ENCODE measurements around the gene TMEM35B. TPM values are rescaled to one million over a fixed set of nuclear protein-coding genes. Genes with fewer than 3 reads are reported as not detected.

Gene TMEM35B
- total RNA-seq, 4 donors from 2014 or later = 44.3 to 67.5 (median 55.2) TPM

DNA sequence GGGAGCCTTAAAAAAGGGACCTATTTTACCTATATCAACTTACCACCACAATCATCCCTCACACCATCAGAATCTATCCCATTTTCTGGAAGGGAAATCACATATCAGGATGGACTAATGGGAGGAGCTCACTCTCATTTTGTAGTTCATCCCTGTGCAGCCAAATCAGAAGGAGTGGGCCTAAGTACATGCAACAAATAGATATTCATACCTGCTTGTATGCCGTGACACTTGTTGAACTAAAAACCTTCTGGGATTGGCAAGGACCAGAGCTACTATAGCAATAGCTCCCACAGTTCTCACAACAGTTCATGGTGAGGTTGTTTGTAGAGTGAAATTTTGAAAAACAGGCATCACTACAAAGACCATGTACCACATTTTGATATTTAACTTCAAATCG, 29.3 kb upstream of the TMEM35B start:
- TF ChIP-seq, protein P1, sequence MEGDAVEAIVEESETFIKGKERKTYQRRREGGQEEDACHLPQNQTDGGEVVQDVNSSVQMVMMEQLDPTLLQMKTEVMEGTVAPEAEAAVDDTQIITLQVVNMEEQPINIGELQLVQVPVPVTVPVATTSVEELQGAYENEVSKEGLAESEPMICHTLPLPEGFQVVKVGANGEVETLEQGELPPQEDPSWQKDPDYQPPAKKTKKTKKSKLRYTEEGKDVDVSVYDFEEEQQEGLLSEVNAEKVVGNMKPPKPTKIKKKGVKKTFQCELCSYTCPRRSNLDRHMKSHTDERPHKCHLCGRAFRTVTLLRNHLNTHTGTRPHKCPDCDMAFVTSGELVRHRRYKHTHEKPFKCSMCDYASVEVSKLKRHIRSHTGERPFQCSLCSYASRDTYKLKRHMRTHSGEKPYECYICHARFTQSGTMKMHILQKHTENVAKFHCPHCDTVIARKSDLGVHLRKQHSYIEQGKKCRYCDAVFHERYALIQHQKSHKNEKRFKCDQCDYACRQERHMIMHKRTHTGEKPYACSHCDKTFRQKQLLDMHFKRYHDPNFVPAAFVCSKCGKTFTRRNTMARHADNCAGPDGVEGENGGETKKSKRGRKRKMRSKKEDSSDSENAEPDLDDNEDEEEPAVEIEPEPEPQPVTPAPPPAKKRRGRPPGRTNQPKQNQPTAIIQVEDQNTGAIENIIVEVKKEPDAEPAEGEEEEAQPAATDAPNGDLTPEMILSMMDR (IDR thresholded peaks at IDR 0.05; ENCODE audit: low read depth) = no peak

DNA sequence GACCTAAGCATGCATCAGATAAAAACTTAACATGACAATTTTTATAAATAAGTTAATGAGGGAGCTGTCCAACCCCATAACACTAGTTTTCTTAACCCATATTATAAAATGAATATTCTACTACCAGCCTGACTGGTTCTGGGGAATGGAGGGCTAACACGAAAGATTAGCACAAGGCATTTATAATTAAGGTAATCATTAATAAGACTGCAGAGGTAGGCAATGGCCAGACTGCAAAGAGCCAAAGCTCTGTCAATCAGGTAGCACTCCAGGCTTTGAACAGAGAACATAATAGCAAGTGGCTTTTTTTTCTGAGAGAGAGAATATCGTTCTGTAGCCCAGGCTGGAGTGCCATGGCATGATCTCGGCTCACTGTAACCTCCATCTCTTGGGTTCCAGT, 20.6 kb upstream of the TMEM35B start:
- TF ChIP-seq, protein P1 (IDR thresholded peaks at IDR 0.05; ENCODE audit: low read depth) = no peak

DNA sequence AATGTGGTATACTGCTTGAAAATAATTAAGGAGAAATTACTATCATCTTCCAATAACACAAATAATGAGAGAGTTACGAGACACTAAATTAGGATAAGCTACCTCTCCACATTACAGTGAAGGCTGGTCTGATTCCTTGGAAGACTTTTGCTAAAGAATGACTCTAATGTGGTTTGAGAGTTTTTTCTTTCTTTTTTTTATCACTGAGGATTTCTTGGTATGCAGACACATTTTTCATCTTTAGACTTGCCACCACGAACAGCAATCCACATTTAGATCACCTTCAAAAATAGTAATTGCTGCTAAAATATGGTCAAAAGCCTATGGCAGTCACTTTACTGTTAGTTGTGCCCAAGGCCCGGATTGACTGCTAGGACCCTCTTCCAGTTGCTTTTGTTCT, 16.6 kb upstream of the TMEM35B start:
- TF ChIP-seq, protein P1 (IDR thresholded peaks at IDR 0.05; ENCODE audit: low read depth) = no peak

DNA sequence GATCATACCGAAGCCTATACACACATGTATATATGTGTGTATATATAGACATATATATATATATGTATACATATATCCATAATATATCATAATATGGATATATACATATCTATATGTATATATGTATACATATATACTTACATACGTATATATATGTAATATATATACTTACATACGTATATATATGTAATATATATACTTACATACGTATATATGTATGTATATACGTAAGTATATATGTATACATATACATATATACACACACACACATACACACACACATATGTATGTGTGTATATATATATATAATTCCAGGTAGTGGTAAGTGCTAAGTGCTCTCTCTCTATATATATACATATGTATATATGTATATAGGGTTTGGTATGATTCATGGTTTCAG, 9.7 kb upstream of the TMEM35B start:
- TF ChIP-seq, protein P1 (IDR thresholded peaks at IDR 0.05; ENCODE audit: low read depth) = no peak

DNA sequence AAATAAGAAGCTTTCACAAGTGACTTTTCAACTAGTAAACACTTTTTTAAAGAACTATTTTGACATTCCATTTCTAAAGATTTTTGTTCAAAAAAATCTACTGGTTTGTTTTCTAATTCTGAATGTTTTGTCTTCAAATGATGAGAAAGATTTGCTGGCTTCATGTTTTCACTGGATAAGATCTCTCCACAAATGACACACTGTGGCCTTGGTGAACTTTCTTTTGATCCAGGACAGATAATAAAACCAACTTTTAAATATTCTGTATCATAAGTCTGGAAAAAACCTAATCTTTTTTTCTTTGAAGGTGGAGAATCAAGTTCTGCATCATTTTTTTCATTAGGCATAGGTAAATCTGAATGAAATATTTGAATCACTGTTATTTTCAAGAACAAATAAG, 3.4 kb upstream of the TMEM35B start:
- TF ChIP-seq, protein P1 (IDR thresholded peaks at IDR 0.05; ENCODE audit: low read depth) = no peak

DNA sequence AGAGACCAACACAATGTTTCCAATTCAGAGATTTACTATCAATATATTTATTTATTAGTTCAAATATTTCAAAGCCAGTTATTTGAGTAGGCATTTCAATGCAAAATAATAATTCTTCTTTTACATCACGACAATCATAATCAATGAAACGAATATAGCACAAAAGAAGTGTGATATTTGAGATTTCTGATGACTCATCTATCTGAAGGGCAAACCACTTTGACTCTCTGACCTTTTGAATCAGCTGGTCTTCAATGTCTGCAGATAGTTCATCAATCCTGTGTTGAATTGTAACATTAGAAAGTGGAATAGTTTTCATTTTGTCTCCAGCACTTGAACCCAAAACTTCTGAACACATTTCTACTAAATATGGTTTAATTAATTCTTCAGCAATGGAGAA, 3.0 kb upstream of the TMEM35B start:
- TF ChIP-seq, protein P1 (IDR thresholded peaks at IDR 0.05; ENCODE audit: low read depth) = no peak

DNA sequence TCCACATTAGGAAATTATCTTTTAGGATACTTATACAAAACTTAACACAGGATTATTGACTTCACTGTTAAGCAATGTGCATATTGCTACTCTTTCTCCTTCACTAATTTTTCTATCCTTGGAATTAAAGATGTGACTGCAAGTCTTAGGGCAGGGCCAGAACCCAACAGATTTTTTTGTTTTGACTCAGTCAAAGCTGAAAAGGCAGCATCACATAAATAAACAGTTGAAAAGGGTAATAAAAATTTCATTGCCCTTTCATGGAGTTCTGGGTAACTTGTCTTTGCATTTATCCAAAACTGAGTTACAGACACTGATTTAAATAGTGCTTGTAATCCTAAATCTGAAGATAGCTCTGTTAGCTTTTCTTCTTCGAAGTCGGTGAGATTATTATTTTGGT, 1.9 kb upstream of the TMEM35B start:
- TF ChIP-seq, protein P1 (IDR thresholded peaks at IDR 0.05; ENCODE audit: low read depth) = no peak
